Stimulated activated CD8-positive, alpha-beta memory T cell treated with anti-CD3 and anti-CD28 coated beads, Interleukin-15, amount 100 ng/mL, for 4 hours (primary cell): Measurements from ENCODE around the gene CST3.

Experiments used
- DNase-seq, 2 donors: peaks; one replicate each; pipeline ENCODE4 v3.0.0-alpha.2; 2020; ENCODE audit warnings: low read depth in 2 of 2

Gene CST3

DNA sequence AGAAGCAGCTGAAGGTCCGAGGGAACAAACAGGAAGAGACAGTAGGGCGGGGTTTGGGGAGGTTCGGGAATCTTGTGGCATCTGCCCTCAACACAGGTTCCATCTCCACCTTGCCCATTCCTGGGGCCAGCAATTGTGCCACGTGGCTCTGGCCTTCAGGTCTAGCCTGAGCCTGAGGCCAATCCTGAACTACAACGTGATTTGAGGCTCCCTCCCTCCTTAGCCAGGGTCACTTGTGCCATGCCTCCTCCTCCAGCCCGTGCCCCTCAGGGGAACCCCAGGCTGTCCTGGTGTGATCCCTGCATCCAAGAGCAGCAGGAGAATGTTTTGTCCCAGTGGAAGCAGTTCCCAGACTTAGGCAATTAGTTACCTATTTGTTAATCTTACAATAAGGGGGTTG is 35.1 kb downstream of the CST3 start:
- DNase-seq: no peak

DNA sequence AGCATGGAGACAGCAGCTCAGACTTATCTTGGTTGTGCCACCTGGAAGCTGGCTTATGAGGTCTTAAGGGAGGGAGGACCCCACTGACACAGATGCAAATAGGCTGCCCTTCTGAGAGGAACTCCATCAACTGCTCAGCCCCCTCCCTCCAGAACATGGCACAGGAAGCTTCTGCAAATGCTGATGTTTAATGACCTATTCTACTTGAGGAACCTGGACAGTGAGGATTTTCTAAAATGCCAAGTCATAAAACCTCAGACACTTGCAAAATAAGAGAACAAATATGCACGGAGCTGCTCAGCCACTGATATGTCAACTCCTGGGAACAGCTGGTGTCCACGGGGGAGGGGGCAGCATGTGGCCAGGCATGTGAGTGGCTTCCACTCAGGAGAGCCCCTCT is 35.5 kb downstream of the CST3 start:
- DNase-seq: no peak

DNA sequence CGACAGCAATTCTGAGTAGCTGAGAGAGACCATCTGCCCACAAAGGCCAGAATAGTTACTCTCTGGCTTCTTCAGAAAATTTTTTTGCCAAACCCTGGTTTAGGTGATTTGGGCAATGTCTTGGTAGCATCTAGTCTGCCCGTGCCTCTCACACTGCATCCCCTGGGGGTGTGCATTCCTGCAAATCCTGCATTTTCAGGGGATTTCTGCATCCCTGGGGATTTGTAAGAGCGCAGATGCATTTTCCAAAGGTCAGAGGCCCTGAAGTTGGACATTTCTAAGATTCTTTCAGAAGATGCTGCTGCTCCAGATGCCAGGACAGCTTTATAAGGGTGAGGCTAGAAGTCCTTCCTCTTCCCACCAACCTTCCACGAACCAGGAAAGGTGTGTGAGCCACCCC is 36.0 kb downstream of the CST3 start:
- DNase-seq: no peak

DNA sequence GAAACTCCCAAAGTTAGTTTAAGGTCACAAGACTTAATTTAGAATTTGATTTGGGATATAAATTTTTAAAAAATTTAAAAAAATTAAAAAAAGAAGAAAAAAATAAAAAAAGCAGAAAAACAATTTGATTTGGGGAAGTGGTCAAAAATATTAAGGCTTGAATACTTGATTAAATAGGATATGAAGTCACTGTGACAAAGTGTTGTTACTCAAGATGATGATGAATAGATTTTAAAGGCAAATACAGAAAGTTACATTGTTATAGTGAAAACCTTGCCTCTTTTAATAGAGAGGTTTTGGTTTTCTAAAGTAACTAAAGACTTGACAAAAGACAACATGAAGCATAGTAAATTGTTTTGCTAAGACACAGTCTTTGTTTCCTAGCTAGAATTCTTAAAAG is 39.3 kb downstream of the CST3 start:
- no peak for DNase-seq

DNA sequence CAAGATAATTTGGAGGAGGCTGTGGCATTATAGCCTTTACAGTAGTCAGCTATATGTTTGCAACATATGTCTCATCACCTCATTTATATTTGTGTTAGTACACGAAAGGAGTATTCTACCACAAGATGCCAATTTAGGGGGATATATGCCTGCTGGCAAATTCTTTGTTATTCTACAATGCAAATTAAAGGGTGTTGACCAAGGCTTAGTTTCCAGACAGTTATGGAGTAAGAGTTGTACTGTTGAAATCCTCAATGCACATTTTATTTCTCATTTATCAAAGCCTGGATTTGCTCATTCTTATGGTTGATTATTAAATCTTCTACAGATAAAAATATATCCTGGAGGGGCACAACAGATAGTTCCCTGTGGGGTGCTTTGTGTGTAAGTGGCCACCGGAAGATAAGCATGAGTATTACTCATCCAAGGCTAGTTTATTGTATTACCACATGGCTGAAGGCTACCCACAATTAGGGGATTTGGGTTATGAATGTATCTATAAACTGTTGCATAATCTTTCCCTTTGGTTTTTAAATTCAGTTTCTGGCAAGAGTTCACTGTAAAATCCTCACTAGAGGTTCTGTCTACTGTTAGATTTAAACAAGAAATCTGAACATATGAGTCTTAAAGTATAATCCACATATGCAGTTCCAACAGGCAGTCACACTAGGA is 41.0 kb downstream of the CST3 start:
- no peak for DNase-seq

DNA sequence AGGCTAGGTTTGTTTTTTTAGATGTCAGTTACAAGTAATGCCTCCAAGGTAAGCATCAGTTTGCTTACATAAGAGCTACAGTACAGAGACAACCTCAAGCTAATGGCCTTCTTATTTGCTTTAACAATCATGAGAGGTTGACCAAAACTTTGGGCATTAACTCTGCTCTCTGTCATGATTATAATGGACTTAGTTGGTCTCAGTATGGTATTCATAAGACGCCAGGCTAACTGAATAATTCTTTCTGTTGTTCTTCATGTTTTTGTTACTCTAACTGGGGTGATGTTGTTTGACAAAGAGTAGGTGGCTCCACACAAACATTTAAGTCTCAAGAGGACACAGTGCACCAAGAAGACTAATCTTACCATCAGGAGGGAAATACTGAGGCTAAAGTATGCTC is 41.8 kb downstream of the CST3 start:
- DNase-seq: no peak

DNA sequence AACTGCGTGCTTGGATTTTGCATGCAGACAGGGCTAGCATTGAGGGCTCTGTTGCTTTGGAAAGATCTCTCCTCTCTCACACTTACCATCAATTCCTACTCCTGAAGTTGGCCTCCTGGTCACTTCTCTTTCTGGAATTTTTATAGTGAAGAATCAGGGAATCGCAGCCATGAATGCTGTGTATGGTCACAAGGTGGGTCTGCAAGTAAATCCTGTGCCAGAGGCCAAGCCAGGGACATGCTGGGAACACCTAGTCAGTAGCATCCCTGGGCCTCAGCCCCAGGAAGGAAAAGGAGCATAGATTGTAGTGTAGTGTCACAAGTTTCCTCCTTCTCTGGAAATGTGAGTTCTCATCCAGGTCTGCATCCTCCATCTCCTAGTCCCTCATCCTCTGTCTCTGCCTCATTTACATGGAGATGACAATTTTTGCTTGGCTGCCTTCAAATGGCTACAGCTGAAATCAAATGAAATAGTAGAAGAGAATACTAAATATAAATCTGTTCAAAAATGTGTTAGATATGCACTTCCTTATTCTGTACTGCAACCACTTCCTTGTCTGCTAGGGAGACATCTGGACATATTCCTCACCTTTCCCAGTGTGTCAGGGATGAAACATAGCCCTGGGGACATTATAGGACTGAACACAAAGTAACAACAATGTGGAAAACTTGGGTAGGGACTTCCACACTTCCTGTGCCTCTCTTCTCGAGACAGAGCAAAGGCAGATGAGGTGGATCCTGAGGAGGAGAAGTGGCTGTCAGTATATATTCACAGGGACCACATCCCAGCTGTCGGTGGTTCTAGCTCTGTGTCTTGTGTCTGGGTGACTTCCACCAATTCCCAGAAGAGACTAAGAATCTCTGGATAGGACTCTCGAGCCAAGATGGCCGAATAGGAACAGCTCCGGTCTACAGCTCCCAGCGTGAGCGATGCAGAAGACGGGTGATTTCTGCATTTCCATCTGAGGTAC is 49.0 kb downstream of the CST3 start:
- DNase-seq: no peak

DNA sequence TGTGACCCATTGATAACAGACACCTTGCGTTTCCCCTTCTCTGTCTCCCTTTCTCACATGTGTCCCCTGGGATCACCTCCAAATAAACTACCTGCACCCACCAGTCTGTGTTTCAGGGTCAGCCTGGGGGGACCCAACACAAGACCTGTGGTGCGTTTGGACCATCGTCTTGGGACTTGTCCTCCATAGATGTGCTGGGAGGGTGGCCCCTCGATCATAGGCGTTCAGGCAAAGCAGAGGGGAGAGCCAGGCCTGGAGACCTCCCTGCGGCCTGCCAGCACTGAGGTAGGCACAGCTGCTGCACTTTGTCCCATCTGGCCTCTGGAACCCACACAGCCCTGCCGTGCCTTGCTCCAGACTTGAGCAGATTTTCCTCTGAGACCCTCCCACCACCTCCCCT is 50.1 kb downstream of the CST3 start:
- no peak for DNase-seq

DNA sequence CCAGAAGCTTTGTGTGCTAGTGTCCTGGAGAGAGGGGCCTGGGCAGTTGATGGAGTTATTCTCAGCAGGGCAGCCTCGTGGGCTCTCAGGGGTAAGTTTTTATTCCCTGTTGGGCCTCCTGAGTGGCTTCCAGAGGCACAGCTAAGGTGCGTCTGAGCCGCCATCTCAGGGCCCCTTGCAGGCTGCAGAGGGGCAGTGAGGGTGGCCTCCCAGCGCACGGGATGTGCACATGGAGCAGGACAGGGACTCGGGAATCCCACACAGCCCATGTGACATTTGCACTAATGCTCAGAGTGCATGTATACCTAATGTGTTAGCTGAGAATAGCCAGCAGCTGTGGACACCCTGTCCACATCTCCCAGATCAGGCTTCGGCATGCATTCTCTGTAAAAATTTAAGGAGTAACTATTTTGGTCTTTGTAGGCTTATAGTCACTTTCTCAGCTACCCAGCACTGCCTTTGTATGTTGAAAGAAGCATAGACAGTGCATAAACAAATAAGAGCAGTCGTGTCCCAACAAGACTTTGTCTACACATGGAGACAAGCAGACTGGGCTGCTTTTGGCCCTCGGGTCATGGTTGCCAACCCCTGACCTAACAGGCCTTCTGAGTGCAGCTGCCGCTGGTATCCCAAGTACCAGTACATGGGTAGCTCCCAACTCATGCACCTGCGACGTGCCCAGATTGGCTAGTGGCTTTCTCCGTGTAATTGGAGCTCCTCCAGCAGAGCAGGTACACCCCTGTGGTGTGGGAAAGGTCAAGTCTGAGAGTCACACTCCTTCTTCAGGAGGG is 50.8 kb downstream of the CST3 start:
- DNase-seq: no peak

DNA sequence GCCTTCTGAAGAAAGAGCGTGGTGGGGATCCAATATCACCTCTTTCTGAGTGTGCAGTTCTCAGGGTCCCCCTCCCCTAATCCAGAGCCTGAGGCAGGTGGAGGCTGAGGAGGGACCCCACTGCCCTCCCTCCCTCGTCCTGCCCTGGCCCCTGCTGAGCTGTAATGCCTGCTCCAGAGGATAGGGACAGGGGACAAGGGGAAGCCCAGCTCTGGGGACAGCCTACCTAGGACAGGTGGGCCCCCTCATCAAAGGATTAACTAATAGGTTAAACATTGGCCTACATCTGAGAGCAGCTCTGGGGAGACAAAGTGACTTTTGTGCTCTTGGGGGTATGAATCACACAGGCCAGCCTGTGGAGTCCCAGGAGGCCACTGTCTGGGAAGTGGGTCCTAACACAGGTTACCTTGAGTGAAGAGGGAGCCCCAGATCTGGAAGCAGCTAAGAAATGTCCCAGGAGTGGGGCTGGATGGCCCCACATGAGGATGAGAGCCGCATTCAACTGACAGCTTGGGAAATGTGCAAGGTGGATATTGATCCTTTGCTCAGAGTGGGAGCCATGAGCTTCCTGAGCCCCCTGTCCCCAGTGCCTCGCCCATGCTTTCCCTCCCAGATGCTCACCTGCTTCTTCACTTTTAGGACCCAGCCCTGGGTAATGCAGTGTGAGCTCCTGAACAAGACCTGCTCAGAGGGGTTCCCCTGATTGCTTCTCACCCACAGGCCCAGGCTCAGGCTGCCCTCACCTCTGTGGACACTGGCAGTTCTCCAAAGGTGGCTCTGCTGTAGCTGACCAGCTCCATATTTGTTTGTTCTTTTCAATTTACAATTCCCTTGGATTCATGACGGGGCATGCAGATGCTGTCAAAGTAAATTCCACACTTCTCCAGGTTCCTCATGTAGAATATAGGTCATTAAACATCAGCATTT is 51.7 kb downstream of the CST3 start:
- DNase-seq: no peak

DNA sequence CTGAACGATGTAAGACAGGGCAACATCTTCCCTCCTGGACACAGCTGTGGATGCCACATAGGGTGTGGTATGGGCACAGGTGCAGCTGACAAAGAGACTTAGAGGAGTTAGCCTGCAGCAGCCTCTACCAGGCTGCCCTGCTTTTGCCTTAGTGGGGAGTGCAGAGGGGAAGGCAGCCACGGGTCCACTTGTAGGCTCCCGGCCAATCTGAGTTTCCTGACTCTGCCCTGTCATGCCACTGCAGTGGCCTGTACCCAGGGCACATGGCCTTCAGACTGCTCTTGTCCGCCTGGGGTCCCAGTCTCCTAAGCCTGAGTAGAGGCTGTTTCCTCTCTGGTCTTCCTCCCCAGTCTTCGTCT is 52.3 kb downstream of the CST3 start:
- DNase-seq: no peak

DNA sequence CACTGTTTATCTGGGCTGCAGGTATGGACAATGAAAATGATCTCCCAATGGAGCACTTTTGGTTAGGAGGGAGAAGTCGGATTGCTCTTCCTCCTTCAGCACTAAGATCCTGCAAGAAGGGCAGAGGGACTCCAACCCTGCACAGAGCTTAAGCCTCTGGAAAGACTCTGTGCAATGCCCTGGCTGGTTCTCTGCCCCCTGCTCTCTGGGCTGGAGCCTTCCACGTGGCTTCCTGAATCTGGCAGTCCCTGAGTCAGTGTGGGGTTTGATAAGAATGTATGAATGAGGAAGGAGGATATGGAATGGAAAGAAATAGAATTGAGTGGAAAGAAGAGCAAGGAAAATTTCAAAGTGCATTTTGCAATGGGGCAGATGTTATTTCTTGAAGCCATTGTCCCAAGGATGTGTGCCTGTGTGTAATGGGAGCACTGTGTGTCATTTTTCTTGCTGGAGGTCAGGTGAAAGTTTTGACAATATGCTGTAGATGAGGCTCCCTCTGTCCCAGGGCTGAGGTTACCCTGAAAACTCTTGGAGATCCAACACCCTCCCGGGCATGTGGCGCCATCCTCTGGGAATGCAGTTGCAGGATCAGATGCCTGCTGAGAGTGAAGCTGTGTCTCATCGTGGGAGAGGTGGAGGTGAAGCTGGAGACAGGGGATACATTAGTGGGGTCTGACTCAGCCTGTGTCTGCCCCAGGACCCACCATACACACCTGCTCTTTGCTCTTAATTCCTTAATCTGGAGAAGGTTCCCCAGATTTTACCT is 53.1 kb downstream of the CST3 start:
- no peak for DNase-seq
